ENCODE data around the gene LMBR1.
A peak's percentile ranks its signal among the peaks of the same experiment; 100 is the strongest.
"Not testable (repeated sequence)": the region's sequence is repeated elsewhere in the genome, so short reads cannot be mapped to it uniquely, and the experiment has no call there.

The LMBR1 gene

DNA sequence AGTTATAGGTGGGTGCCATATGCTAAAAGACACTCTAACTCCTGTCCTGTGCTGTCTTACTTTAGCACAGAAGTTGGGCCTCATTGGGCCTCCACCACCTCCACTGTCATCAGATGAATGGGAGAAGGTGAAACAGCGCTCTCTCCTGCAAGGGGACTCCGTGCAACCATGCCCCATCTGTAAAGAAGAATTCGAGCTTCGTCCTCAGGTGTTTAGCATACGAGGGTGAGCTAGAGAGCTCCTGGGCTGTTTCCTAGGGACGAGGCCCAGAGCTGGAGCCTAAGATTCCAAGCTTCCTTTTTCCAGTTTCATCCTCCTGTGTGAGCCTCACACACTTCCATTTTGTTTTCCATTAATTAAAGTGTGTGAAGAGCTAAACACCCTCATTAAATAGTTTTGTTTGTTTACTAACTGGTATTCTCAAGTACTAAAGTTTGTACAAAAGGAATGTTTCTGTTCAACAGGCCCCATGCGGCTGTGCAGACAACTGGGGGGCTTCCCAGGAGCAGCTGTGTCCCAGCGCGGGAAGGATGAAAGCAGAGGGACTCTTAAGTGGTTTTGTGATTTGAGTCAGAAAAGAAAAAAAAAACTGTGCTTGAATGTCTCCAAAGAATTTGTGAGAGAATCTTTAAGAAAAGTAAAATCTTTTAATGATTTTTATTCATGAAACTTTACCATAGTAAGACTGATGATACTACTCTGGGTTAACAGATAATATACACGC lies 238.3 kb downstream of the LMBR1 start:
- DNase-seq (ENCODE audit: low read depth) = no peak

GRCh38 chr7:156652886-156653568 lies 240.0 kb downstream of the LMBR1 start:
- DNase-seq (ENCODE audit: low read depth) = no peak

GRCh38 chr7:156651474-156651873 lies 241.5 kb downstream of the LMBR1 start:
- DNase-seq (ENCODE audit: low read depth) = peak; percentile 15

DNA sequence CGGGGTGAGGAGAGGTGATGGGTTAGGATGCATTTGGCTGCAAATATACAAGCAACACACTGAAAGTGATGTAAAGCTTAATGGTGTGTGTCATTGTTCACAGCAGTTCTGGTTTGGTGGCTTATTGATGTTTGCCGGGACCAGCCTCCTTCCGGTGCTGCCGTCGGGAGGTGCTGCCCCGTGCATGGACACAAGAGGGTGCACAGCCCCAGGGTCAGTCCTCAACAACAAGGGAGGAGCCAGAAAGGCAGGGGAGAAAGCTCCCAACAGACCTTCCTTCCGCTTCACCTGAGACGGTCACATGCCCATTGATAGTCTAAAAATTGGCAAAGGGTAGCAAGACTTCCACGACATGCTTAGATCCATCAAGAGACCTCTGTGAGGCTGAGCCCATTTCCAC lies 242.9 kb downstream of the LMBR1 start:
- DNase-seq (ENCODE audit: low read depth) = no peak

DNA sequence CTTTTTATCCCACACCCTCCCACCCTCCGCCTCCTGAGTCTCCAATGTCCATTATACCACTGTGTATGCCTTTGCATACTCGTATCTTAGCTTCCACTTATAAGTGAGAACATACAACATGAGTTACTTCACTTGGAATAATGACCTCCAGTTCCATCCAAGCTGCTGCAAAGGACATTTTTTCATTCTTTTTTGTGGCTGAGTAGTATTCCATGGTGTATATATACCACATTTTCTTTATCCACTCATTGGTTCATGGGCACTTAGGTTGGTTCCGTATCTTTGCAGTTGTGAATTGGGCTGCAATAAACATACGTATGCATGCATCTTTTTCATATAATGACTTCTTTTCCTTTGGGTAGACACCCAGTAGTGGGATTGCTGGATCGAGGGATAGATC lies 245.7 kb downstream of the LMBR1 start:
- not testable (repeated sequence) for DNase-seq (ENCODE audit: low read depth)

- no peak for DNase-seq (ENCODE audit: low read depth)
These were observed 250.5 kb downstream of the LMBR1 start for GRCh38 chr7:156642306-156643045.

DNA sequence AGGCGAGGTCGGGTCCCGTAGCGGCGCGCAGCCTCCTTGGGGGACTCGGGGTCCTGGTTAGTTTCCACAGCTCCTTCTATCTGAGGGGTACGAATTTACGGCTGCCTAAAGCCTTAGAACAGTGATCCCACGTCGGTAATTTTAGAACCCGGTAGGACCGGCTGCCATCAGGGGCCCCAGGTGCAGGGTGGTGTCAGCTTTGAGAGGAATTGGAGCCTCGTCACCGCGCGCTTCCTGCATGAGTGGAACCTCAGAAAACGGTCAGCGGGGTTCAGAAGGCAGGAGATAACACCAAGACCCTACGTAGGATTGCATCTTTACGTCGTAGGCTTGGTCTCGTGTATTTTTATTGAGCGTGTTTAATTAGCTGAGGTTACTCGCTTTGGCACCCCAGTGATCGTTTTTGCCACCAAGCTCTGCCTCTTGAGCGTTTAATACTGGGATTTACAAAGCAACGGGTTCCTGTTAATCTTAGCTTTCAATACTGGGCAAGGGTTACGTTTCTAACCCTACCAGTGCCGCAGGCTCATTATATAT lies 252.0 kb downstream of the LMBR1 start:
- no peak for DNase-seq (ENCODE audit: low read depth)

- DNase-seq (ENCODE audit: low read depth) = peak; percentile 91
These were observed 252.6 kb downstream of the LMBR1 start, which contains the start of gene RNF32 for GRCh38 chr7:156640257-156640948. RNF32 (plus strand) TSS chr7:156640774; CDS start chr7:156643878, 3,104 bp downstream.

GRCh38 chr7:156639426-156640256 lies 253.3 kb downstream of the LMBR1 start:
- no peak for DNase-seq (ENCODE audit: low read depth)

GRCh38 chr7:156638443-156639077 lies 254.4 kb downstream of the LMBR1 start:
- DNase-seq (ENCODE audit: low read depth) = no peak

DNA sequence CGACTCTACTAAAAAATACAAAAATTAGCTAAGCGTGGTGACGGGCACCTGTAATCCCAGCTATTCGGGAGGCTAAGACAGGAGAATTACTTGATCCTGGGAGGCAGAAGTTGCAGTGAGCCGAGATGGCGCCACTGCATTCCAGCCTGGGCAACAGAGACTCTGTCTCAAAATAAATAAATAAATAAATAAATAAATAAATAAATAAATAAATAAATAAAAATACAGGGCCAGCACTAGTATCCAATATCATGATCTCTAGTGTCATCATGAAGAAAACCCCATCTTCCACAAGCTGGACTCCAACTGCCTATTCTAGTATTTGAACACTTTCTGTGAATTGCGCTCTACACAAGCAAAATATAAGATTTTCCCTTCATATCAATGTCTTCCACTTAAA lies 255.9 kb downstream of the LMBR1 start:
- DNase-seq (ENCODE audit: low read depth) = not testable (repeated sequence)

GRCh38 chr7:156635529-156636385 lies 257.2 kb downstream of the LMBR1 start:
- DNase-seq (ENCODE audit: low read depth) = no peak

DNA sequence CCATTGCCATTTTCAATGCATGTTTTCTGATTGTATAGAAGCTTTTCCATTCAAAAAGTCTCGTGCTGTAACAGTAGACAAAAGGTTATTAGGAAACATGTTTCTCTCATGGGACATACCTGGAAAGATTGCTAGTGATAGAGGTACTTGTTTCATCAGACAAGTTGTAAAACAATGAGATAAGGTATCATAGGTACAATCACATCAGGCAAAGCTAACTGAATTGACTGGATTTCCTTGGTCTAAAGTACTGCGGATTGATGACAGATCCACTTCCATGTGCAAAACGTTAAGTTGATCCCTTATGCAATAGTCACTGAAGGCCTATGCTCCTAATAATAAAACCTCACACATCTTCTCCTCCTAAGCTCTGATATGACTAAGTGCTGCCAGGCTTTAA lies 258.9 kb downstream of the LMBR1 start:
- no peak for DNase-seq (ENCODE audit: low read depth)

GRCh38 chr7:156629873-156630272 lies 263.1 kb downstream of the LMBR1 start:
- DNase-seq (ENCODE audit: low read depth) = no peak

DNA sequence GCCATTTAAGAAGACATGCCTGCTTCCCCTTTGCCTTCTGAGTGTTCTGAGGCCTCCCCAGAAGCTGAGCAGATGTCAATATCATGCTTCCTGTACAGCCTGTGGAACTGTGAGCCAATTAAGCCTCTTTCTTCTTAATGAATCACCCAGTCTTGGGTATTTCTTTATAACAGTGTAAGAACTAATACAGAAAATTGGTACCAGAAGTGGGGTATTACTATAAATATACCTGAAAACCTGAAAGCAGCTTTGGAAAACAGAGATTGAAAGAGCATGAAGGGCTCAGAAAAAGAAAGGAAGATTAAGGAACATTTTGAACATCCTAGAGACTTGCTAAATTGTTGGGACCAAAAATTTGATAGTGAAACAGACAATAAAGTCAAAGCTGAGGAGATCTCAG lies 264.4 kb downstream of the LMBR1 start:
- DNase-seq (ENCODE audit: low read depth) = no peak
